RPMI8226 (cell line): ENCODE data around the gene HSPG2.
"Not testable (repeated sequence)": the region's sequence is repeated elsewhere in the genome, so short reads cannot be mapped to it uniquely, and the experiment has no call there.

Experiments used
- DNase-seq: peaks from one replicate; pipeline ENCODE4 v3.0.0-alpha.2; 2015

Gene HSPG2

DNA sequence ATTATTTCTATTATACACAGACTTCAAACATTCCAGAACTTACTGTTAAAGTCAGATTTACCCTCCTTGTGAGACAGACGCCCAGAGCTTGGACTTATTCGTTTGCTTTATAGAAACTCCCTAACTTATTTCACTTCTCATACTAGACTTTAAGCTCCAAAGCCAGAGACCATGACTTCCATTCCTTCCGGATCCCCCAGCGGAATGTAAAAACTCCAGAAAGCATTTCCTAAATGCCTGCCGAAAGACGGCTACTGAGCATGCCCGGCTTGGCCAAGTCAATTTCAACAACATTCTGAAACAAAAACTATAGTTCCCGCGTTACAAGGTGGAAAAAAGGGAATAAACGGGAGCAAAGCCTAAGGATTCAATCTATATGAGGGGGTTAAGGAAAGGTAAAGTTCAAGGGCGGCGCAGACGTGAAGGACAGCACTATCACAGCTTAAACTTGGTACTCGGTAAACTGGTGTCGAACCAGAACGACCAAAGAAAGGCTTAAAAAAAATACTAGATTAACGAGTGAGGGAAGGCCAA lies 155.2 kb downstream of the HSPG2 start:
- DNase-seq: peak; percentile 35

DNA sequence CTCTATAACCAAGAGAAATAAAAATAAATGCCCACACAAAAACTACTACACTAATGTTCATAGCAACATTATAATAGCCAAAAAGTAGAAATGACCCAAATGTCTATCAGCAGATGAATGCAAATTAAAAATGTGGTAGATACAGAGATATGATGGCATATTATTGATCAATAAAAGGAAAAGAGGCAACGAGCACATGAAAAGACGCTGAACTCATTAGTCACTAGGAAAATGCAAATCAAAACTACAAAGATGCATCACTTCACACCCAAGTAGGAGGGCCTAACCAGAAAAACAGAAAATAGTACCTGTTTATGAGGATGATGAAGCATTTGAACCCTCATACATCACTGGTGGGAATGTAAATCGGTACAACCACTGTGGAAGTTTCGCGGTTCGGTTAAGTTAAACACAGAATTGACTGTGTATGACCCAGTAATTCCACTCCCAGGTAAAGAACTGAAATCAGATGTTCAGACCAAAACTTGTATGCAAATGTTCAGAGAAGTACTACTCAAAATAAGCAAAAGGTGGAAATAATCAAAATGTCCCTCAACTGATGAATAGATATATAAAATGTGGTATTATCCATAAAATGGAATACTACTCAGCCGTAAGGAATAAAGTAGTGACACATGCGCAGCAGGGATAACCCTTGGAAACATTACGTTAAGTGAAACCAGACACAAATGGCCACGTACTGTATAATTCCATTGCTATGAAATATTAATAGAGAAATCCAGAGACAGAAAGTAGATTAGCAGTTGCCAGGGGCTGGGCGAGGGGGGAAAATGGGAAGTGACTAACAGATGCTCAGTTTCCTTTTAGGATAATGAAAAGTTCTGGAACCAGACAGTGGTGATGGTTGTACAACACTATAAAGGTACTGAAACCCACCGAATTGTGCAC lies 157.2 kb downstream of the HSPG2 start:
- no peak for DNase-seq

- DNase-seq: no peak
Measured at GRCh38 chr1:21778405-21778727, 158.7 kb downstream of the HSPG2 start.

DNA sequence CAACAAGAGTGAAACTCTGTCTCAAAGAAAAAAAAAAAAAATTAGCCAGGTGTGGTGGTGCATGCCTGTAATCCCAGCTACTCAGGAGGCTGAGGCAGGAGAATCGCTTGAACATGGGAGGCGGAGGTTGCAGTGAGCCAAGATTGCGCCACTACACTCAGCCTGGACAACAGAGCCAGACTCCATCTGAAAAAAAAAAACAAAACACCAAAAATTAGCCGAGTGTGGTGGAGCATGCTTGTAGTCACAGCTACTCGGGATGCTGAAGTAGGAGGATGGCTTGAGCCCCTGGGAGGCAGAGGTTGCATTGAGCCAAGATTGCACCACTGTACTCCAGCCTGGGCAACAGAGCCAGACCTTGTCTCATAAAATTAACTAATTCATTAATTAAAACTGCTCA lies 160.2 kb downstream of the HSPG2 start:
- not testable (repeated sequence) for DNase-seq

GRCh38 chr1:21775985-21776562 lies 161.0 kb downstream of the HSPG2 start:
- no peak for DNase-seq

GRCh38 chr1:21775550-21775914 lies 161.6 kb downstream of the HSPG2 start:
- DNase-seq: no peak

DNA sequence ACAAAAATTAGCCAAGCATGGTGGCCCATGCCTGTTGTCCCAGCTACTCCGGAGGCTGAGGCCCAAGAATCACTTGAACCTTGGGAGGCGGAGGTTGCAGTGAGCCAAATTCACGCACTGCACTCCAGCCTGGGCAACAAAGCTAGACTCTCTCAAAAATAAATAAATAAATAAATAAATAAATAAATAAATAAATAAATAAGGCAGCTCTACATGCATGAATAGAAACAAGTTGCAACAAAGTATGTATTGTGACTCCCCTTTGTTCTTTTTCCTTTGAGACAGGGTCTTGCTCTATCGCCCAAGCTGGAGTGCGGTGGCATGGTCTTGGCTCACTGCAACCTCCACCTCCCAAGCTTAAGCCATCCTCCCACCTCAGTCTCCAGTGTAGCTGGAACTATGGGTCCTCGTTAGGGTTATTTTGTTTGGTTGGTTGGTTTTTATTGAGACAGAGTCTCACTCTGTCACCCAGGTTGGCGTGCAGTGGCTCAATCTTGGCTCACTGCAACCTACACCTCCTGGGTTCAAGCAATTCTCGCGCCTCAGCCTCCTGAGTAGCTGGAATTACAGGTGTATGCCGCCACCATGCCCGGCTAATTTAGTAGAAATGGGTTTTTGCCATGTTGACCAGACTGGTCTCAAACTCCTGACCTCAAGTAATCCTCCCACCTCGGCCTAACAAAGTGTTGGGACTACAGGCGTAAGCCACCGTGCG lies 162.1 kb downstream of the HSPG2 start:
- no peak for DNase-seq

DNA sequence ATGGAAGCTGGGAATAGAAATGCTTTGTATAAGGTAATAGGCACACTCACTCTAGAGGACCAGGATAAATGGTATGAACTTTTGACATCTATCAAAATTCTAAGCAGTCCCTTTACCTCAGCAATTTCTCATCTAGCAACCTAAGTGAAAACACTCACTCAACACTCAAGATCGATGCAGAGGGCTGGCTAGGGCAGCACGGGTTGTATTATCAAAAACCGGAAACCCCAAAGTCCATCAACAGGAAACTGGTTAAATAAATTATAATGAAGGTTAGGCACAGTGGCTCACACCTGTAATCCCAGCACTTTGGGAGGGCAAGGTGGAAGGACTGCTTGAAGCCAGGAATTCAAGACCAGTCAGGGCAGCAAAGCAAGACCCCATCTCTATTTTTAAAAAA lies 163.5 kb downstream of the HSPG2 start:
- DNase-seq: peak; percentile 35
